RPMI7951 (cell line): ENCODE data around the gene DNAH9. TPM values are rescaled to one million over a fixed set of nuclear protein-coding genes. Genes with fewer than 3 reads are reported as not detected.

Source experiments
- DNase-seq: peaks from one replicate; pipeline ENCODE4 v3.0.0-alpha.2; 2012; ENCODE audit warnings: low read depth
- total RNA-seq: library from RNA; depleted of rRNA; stranded (reverse); fragments of >200 nt; shearing (Covaris generic); gene quantifications from 2 replicates; pipeline ENCODE4 v1.2.3, GENCODE V29; 2014

The DNAH9 gene
- total RNA-seq, 1 experiment from 2014 or later: under 0.01 TPM

GRCh38 chr17:11671126-11671525 is 72.9 kb downstream of the DNAH9 start:
- DNase-seq: no peak

GRCh38 chr17:11682646-11683045 is 84.4 kb downstream of the DNAH9 start:
- DNase-seq: no peak

- no peak for DNase-seq
These were observed 92.4 kb downstream of the DNAH9 start for GRCh38 chr17:11690681-11691080.

- DNase-seq: no peak
These were observed 94.4 kb downstream of the DNAH9 start for GRCh38 chr17:11692688-11693087.

DNA sequence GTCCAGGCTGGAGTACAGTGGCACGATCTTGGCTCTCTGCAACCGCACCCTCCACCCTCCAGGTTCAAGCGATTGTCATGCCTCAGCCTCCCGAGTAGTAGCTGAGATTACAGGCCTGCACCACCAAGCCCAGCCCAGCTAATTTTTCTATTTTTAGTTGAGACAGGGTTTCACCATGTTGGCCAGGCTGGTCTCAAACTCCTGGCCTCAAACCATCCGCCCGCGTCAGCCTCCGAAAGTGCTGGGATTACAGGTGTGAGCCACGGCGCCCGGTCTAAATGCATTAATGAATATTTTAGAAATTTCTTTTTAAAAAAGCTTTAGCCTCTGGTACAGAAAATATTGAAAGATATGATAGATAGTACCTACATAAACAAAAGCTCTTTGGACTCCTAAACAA is 95.0 kb downstream of the DNAH9 start:
- no peak for DNase-seq

- DNase-seq: no peak
These were observed 102.4 kb downstream of the DNAH9 start for GRCh38 chr17:11700668-11701067.

- DNase-seq: no peak
These were observed 103.6 kb downstream of the DNAH9 start for GRCh38 chr17:11701911-11702310.

DNA sequence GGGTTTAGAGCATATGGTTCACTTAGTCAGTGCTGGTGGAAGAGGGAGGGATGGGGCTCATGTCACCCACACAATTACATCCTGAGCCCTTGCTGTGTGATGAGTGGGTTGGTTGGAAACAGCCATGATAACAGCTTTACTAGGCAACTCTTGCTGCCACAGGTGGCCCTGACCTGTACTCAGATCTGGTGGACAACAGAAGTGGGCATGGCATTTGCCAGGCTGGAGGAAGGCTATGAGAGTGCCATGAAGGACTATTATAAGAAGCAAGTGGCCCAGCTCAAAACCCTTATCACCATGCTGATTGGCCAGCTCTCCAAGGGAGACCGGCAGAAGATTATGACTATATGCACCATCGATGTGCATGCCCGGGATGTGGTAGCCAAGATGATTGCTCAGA is 105.8 kb downstream of the DNAH9 start:
- DNase-seq: no peak

GRCh38 chr17:11705111-11705510 is 106.8 kb downstream of the DNAH9 start:
- DNase-seq: peak; percentile 26

DNA sequence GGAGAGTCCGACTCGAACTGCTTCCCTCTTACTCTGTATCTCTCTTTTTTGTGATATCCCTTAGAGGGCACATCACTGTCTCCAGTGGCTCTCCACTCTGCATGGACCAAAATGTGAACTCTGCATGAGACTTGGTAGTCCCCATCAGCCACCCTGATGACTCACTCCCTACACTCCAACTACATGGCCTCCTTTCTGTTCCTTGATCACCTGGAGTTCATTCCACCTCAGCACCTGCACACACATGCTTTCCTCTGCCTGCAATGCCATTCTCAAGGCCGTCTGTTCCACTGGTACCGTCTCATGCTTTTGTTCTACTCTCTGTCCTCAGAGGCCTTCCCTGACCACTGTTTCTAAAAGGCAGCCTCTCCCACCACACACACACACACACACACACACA is 109.3 kb downstream of the DNAH9 start:
- no peak for DNase-seq

GRCh38 chr17:11712456-11712855 is 114.2 kb downstream of the DNAH9 start:
- no peak for DNase-seq

- no peak for DNase-seq
These were observed 120.9 kb downstream of the DNAH9 start for GRCh38 chr17:11719203-11719602.

DNA sequence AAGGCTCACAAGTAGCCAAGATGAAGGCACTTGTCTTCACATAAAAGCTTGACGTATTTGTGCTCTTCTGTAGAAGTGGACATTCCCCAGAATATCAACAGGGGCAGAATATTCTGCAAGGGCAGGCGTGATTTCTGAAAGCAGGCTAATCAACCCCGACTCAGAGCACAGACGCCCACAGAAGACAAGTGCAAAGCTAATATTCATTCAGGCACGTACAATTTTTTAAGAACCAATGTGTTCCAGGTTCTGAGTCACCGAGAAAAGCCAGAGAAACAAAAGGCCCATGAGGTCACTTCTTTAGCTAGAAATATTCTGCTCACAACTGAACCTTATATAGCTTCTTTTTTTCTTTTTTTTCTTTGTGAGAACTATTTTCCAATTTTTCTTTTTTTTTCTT is 121.6 kb downstream of the DNAH9 start:
- DNase-seq: no peak

- DNase-seq: no peak
These were observed 122.5 kb downstream of the DNAH9 start for GRCh38 chr17:11720816-11721215.

GRCh38 chr17:11730747-11731146 is 132.5 kb downstream of the DNAH9 start:
- DNase-seq: no peak

DNA sequence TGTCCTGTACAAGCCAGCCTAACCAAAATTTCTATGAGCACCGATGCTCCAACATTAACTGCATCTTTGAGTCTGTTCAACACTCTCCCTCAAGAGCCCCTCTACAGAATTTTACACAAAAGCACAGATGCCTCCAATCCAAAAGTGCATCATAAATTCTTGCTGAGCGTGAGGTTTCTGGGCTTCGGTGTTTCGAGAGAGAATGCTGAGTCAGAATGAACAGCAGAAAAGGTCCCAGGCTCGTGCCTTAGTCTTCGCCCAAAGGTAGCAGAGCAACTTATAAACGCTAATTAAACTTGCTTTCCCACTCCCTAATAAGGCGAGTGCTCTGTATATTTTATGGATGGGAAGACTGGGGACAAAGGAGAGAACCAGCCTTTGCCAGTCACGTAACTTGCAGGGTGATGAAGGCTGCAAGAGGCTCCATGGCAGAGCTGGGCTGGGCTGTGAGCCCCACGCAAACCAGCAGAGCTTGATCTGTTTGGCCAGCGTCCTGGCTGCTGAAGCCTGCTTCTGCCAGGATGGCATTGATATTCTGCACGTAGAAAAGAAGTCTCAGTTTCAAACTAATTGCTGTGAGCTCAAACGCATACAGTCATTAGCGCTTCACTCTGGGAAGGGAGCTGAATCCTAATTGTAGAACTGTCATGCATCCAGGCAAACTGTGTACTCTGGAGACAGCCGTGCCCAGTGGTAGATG is 138.5 kb downstream of the DNAH9 start:
- DNase-seq: no peak

- no peak for DNase-seq
These were observed 139.0 kb downstream of the DNAH9 start for GRCh38 chr17:11737313-11737679.

- DNase-seq: no peak
These were observed 139.9 kb downstream of the DNAH9 start for GRCh38 chr17:11738151-11738550.

DNA sequence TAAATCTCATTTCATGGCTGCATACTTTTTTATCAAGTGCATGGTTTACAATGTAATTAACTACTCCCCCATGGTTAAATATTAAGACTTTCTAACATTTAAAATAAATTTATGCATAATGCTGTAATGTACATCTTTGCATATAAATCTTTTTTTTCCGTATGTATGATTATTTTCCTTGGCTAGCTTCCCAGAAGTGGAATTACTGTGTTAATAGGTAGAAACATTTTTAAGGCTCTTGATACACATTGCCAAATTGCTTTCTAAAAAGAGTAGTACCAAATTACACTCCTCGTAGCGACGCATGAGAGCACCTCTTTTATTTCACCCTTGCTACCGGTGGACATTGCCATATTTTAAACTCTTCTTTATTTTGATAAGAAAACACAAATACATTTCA is 141.1 kb downstream of the DNAH9 start:
- DNase-seq: no peak

DNA sequence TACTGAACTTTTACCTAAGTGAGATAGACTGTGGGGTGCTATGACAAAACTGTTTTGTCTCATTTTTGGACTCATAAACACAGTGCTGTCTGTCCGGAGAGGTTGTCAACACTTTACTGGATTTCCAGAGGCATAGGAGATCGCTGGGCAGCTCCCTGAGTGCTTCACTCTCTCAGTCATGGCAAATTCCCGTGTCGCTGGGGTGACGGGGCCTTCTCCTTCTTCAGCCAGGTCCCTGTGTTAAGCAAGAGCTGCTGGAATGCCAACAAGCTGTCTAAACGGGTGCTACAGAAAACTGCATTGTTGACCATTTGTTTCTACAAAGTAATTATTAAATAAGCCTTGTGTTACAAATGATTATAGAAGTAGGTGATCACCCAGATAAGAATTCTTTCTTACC is 141.6 kb downstream of the DNAH9 start:
- no peak for DNase-seq

DNA sequence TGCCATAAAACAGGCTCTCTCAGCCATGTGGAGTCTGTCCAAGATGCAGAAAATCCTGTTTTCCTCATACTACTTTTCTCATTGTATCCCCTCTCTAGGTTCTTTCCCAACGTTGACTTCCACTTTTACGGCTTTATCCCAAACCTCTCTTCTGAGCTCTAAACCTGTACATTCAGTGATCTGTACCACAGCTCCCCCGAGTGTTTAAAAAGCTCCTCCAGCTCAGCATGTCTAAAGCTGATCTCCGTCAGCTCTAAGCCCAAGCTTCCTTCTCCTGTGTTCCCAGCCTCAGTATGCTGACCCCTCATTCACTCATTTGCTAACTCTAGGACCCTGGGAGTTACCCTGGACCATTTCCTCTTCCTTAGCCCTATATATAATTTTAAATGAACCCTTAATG is 144.6 kb downstream of the DNAH9 start:
- DNase-seq: no peak

DNA sequence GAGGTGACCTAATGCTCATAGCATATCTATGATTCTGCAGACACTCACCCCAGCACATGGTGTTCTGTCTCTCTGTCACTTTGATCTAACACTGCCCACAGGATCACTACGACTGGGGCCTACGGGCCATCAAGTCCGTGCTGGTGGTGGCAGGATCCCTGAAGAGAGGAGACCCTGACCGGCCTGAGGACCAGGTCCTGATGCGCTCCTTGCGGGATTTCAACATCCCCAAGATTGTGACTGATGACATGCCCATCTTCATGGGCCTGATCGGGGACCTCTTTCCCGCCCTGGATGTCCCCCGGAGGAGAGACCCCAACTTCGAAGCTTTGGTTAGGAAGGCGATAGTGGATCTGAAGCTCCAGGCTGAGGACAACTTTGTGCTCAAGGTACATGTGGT is 146.4 kb downstream of the DNAH9 start:
- no peak for DNase-seq

DNA sequence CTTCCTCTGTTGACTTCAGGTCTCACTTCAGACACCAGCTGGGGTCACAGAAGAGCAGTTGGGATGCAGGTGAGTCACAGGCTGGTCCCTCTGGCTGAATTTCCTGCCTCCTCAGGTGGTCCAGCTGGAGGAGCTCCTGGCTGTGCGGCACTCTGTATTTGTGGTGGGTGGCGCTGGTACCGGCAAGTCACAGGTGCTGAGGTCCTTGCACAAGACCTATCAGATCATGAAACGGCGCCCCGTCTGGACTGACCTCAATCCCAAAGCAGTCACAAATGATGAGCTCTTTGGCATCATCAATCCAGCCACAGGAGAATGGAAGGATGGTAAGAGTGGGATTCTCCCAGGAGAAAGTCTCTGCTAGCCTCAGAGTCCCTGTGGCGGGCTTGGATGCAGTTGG is 149.2 kb downstream of the DNAH9 start:
- DNase-seq: no peak

DNA sequence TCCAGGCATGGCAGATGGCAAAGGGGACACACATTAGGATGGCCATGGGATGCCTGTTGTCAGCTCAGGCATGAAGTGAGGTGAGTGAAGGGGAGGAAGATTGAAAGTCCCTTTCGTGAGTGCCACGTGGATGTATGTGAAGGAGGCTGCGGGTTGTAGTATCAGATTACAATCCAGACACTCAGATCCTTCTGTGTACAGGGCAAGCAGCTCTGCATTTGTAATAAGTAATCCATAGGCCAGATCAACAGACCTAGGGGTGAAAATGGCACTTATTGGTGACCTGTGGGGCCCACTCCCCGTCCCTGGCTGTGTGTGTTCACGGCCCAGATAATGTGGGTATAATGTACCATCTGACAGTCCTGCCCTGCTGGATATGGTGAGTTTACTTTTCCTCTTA is 159.5 kb downstream of the DNAH9 start:
- no peak for DNase-seq
